ENCODE results near the gene DTX4.

Gene DTX4

GRCh38 chr11:59207988-59208451 lies 36.1 kb downstream of the DTX4 start:
- DNase-seq (peak; percentile 27), ATAC-seq (ENCODE audit: insufficient read depth, low read depth) (peak; percentile 70)
- no peaks in the 10 kb centered on the region for H3K27me3 ChIP-seq (ENCODE audit: insufficient read depth, low read length, poor library complexity)
- H3K9me3 ChIP-seq (ENCODE audit: insufficient read depth, low read length, severe bottlenecking), result no peaks in the 10 kb centered on the region
- no peaks in the 10 kb centered on the region for H3K79me2 ChIP-seq (ENCODE audit: insufficient read depth, low read length)
- H3K4me2 ChIP-seq (ENCODE audit: insufficient read depth, low read length), result no peak overlapping the region
- no peak overlapping the region for H3K27ac ChIP-seq (ENCODE audit: low read length)
- H2AFZ ChIP-seq (ENCODE audit: low read depth, low read length), result peak overlapping the region; percentile 64
- H3K4me3 ChIP-seq (ENCODE audit: low read depth in 1 of 2, low read length in 2 of 2), result no peak overlapping the region
- H3K36me3 ChIP-seq (ENCODE audit: insufficient read depth, low read length), result no peaks in the 10 kb centered on the region
- H3K9ac ChIP-seq (ENCODE audit: low read depth, low read length), result no peak overlapping the region
- no peaks in the 10 kb centered on the region for H3K4me1 ChIP-seq (ENCODE audit: insufficient read depth, low read length)
- no peaks in the 10 kb centered on the region for H4K20me1 ChIP-seq (ENCODE audit: insufficient read depth, low read length)
- TF ChIP-seq CTCF (IDR thresholded peaks at IDR 0.05; ENCODE audit: borderline replicate concordance, extremely low read depth, low read length, poor library complexity, severe bottlenecking), result peak; percentile 75
- TF ChIP-seq EZH2 (IDR thresholded peaks at IDR 0.05; ENCODE audit: borderline replicate concordance, low read depth, low read length, severe bottlenecking), result no peak

GRCh38 chr11:59208956-59209355 lies 37.0 kb downstream of the DTX4 start:
- ATAC-seq (ENCODE audit: insufficient read depth, low read depth) (no peak), DNase-seq (no peak)
- no peak overlapping the region for H3K27ac ChIP-seq (ENCODE audit: low read length)
- no peaks in the 10 kb centered on the region for H4K20me1 ChIP-seq (ENCODE audit: insufficient read depth, low read length)
- H3K9me3 ChIP-seq (ENCODE audit: insufficient read depth, low read length, severe bottlenecking), result no peaks in the 10 kb centered on the region
- no peaks in the 10 kb centered on the region for H3K4me1 ChIP-seq (ENCODE audit: insufficient read depth, low read length)
- H3K4me3 ChIP-seq (ENCODE audit: low read depth in 1 of 2, low read length in 2 of 2), result no peak overlapping the region
- no peaks in the 10 kb centered on the region for H3K79me2 ChIP-seq (ENCODE audit: insufficient read depth, low read length)
- H3K4me2 ChIP-seq (ENCODE audit: insufficient read depth, low read length), result no peak overlapping the region
- no peaks in the 10 kb centered on the region for H3K27me3 ChIP-seq (ENCODE audit: insufficient read depth, low read length, poor library complexity)
- no peak overlapping the region for H2AFZ ChIP-seq (ENCODE audit: low read depth, low read length)
- TF ChIP-seq CTCF (IDR thresholded peaks at IDR 0.05; ENCODE audit: borderline replicate concordance, extremely low read depth, low read length, poor library complexity, severe bottlenecking), result no peak
- TF ChIP-seq EZH2 (IDR thresholded peaks at IDR 0.05; ENCODE audit: borderline replicate concordance, low read depth, low read length, severe bottlenecking), result no peak
- no peak overlapping the region for H3K9ac ChIP-seq (ENCODE audit: low read depth, low read length)
- H3K36me3 ChIP-seq (ENCODE audit: insufficient read depth, low read length), result no peaks in the 10 kb centered on the region

DNA sequence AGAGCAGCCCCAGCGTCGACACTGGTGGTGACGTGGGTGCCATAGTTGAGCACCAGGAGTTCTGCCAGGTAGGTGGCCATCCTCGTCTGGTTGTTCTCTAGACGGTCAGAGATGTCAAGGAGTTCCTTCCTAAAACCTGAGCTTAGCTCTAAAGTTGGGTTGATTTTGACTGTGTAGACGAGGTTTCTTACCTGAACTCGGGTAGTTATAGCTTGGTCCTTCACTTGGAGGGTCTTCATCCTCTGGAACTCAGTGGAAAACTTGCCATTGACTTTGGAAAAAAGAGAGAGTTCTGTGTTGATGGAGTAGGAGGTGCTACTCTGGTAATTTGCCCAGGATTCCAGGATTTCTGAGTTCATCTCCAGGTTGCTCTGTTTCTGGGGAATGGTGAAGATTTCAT lies 40.3 kb downstream of the DTX4 start:
- no peaks in the 10 kb centered on the region for H3K9me3 ChIP-seq (ENCODE audit: insufficient read depth, low read length, severe bottlenecking)
- no peak overlapping the region for H3K4me3 ChIP-seq (ENCODE audit: low read depth in 1 of 2, low read length in 2 of 2)
- H3K4me1 ChIP-seq (ENCODE audit: insufficient read depth, low read length), result peaks cover 9% of the 10 kb centered on the region
- H3K27ac ChIP-seq (ENCODE audit: low read length), result no peak overlapping the region
- no peaks in the 10 kb centered on the region for H3K36me3 ChIP-seq (ENCODE audit: insufficient read depth, low read length)
- no peak overlapping the region for H2AFZ ChIP-seq (ENCODE audit: low read depth, low read length)
- H3K9ac ChIP-seq (ENCODE audit: low read depth, low read length), result no peak overlapping the region
- H3K4me2 ChIP-seq (ENCODE audit: insufficient read depth, low read length), result no peak overlapping the region
- ATAC-seq (ENCODE audit: insufficient read depth, low read depth) (no peak), DNase-seq (no peak)
- no peak for TF ChIP-seq EZH2 (IDR thresholded peaks at IDR 0.05; ENCODE audit: borderline replicate concordance, low read depth, low read length, severe bottlenecking)
- no peaks in the 10 kb centered on the region for H3K27me3 ChIP-seq (ENCODE audit: insufficient read depth, low read length, poor library complexity)
- H4K20me1 ChIP-seq (ENCODE audit: insufficient read depth, low read length), result no peaks in the 10 kb centered on the region
- H3K79me2 ChIP-seq (ENCODE audit: insufficient read depth, low read length), result no peaks in the 10 kb centered on the region

DNA sequence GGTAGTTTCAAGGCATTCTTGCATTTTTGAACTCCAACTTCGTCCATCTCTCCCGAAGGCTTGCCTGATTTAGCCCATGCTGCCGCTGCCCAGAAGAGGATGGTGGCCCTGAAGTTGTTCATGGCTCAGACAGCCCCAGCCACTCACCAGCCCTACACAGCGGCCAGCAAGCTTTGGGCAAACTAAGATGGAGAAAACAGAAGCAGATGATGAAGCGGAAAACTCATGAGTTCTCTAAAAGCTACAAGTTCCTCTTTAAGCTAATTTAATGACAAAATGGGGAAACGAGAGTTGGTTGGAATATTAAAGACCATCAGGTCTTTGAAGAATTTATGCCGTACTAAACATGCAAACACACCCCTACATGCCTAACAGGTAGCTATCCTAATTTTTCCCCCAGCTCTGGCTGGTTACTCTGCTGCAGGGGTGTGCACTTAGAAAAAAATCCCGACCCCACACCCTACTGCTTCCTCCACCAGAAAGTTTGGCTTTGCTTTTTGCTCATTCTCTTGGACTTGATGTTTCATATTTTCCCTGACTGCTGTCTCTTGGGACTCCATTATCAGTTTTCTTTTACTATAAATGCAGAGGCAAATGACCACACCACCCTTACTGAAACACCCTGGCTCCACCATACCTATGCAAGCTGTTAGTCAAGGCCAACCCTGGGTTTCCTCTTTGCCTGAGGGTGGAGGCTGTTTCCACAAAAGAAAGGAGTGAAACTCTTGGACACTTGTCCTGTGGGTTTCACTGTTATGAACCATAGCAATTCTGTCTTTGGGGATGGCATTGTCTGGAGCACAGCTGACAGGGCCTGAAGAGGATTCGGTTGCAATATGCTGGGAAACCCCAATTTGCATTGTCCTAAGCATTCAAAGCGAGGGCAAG lies 41.1 kb downstream of the DTX4 start, which contains the start of gene MPEG1:
Gene MPEG1 (minus strand): TSS at position 184 of the 888 bp plus-strand sequence. CDS start 62 bp downstream, at position 122.
- Histone ChIP-seq H4K20me1 (ENCODE audit: insufficient read depth, low read length) (no peaks in the 10 kb centered on the region), H3K27ac (ENCODE audit: low read length) (no peak within 1 kb of the TSS), H3K4me2 (ENCODE audit: insufficient read depth, low read length) (no peak within 1 kb of the TSS), H3K27me3 (ENCODE audit: insufficient read depth, low read length, poor library complexity) (no peaks in the 10 kb centered on the region), H3K4me1 (ENCODE audit: insufficient read depth, low read length) (peaks cover 9% of the 10 kb centered on the region), H2AFZ (ENCODE audit: low read depth, low read length) (no peak within 1 kb of the TSS), H3K4me3 (ENCODE audit: low read depth in 1 of 2, low read length in 2 of 2) (no peak within 1 kb of the TSS), H3K9ac (ENCODE audit: low read depth, low read length) (no peak within 1 kb of the TSS), H3K79me2 (ENCODE audit: insufficient read depth, low read length) (no peaks in the 10 kb centered on the region), H3K9me3 (ENCODE audit: insufficient read depth, low read length, severe bottlenecking) (no peaks in the 10 kb centered on the region), H3K36me3 (ENCODE audit: insufficient read depth, low read length) (no peaks in the 10 kb centered on the region)
- TF ChIP-seq EZH2 (IDR thresholded peaks at IDR 0.05; ENCODE audit: borderline replicate concordance, low read depth, low read length, severe bottlenecking) (no peak), CTCF (IDR thresholded peaks at IDR 0.05; ENCODE audit: borderline replicate concordance, extremely low read depth, low read length, poor library complexity, severe bottlenecking) (no peak)
- DNase-seq, result no peak
- no peak for ATAC-seq (ENCODE audit: insufficient read depth, low read depth)
